ENCODE results near the gene SNX22. TPM values are rescaled to one million over a fixed set of nuclear protein-coding genes. Genes with fewer than 3 reads are reported as not detected.

The SNX22 gene
- polyA plus RNA-seq, 2 of the 4 experiments (the other 2 are of a cell fraction): 0.22 to 1.1 TPM

DNA sequence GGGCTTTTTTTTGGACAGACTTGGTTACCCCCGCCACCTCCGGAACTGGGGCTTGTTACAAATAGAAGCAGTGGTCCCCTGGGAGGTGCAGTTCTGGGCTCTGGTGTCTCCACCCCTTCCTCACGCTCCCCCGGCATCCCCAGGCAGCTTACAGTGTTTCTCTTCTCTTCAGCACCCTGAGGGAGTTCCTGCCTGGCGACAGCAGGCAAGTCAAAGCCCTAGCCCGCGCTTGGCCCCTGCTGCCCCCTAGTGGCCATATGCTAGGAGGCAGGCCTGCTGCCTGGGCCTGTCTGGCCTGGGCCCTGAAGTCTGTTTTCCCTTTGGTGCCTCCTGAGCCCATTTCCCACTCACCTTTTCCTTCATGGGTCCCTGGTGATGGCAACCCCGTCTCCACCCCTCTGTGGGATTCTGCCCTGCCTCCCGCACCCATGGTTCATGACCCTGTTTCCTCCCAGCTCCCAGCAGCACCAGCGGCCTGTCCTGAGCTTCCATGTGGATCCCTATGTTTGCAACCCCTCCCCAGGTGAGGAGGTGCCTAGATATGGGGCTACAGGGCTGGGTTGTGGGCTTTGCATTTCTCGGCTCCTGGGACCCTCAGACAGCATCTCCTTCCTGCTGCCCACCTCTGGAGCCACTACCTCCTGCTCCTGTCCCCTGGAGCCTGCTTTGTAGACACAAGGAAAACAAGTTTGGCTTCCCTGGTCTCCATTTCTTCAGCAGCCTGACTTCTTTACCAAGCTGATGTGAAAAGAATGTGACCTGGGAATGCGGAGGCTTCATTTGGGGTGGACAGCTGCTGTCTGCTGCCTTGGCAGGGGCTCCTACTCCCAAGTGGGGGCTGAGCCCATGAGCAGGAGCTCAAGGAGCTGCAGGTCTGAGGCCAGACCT, 2.2 kb downstream of the SNX22 start:
- no peak overlapping the region for H3K4me3 ChIP-seq
- H3K9me3 ChIP-seq: no peaks in the 10 kb centered on the region
- ChIA-PET CTCF (interaction anchor here (0.6 to 5.2 kb wide), 43 partner anchors 10 to 961 kb away, joined by 3 to 69 read pairs (median 4); partner anchors contain the start of genes CIAO2A, PPIB and SNX1), POLR2A (interaction anchor here (2.7 kb wide), 2 partner anchors 9 kb away, joined by 9 to 19 read pairs; partner anchors contain the start of gene PPIB)
- peaks cover 9% of the 10 kb centered on the region; the same call in 1 of the 3 replicates for H3K4me1 ChIP-seq
- no peak for FAIRE-seq
- peak overlapping the region in 1 of 2 experiments; percentile 63; a peak in 3 of 6 replicates for H3K27ac ChIP-seq
- peak overlapping the region; percentile 34 for H3K4me2 ChIP-seq
- ATAC-seq: peak; percentile 65 to 88
- DNase-seq (ENCODE audit: low read depth in 1 of 2, low spot score in 1 of 2): peak; percentile 90 to 98
- 21% methylated on average over 12 of the region's 12 CpGs for WGBS (ENCODE audit: missing lambda C conversion rate)
- 0 out of 2 replicates have a peak, but pooled peaks have one; percentile 61 for TF ChIP-seq HOXA7 (CRISPR knock-in tag; IDR thresholded peaks at IDR 0.05)
- TF ChIP-seq POLR2AphosphoS2 (conservative IDR thresholded peaks at IDR 0.05; ENCODE audit: low read length): 0 out of 2 replicates have a peak, but pooled peaks have one; percentile 79
- no peak for TF ChIP-seq ZC3H11A (IDR thresholded peaks at IDR 0.05)
- TF ChIP-seq FOSL2 (IDR thresholded peaks at IDR 0.05): no peak
- TF ChIP-seq FOSL2 (CRISPR knock-in tag; IDR thresholded peaks at IDR 0.05): no peak
- peak; percentile 78; the same call in 1 of the 2 replicates for TF ChIP-seq FOSB (CRISPR knock-in tag; IDR thresholded peaks at IDR 0.05)
- peak; percentile 48 to 61; a peak in 3 of 5 replicates for TF ChIP-seq JUN (IDR thresholded peaks at IDR 0.05)
- TF ChIP-seq, protein P1, sequence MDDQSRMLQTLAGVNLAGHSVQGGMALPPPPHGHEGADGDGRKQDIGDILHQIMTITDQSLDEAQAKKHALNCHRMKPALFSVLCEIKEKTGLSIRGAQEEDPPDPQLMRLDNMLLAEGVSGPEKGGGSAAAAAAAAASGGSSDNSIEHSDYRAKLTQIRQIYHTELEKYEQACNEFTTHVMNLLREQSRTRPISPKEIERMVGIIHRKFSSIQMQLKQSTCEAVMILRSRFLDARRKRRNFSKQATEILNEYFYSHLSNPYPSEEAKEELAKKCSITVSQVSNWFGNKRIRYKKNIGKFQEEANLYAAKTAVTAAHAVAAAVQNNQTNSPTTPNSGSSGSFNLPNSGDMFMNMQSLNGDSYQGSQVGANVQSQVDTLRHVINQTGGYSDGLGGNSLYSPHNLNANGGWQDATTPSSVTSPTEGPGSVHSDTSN (IDR thresholded peaks at IDR 0.05): 0 out of 2 replicates have a peak, but pooled peaks have one; percentile 24
- no peak for TF ChIP-seq ZNF302 (CRISPR knock-in tag; IDR thresholded peaks at IDR 0.05)
- TF ChIP-seq HOXB13 (CRISPR knock-in tag; IDR thresholded peaks at IDR 0.05; ENCODE audit: low read depth): no peak
- TF ChIP-seq SREBF2 (IDR thresholded peaks at IDR 0.05): no peak
- TF ChIP-seq RNF2 (IDR thresholded peaks at IDR 0.05; ENCODE audit: borderline replicate concordance, low read depth): no peak
- TF ChIP-seq RARB (CRISPR knock-in tag; IDR thresholded peaks at IDR 0.05): peak; percentile 74; the same call in 1 of the 2 replicates
- TF ChIP-seq, protein P2, sequence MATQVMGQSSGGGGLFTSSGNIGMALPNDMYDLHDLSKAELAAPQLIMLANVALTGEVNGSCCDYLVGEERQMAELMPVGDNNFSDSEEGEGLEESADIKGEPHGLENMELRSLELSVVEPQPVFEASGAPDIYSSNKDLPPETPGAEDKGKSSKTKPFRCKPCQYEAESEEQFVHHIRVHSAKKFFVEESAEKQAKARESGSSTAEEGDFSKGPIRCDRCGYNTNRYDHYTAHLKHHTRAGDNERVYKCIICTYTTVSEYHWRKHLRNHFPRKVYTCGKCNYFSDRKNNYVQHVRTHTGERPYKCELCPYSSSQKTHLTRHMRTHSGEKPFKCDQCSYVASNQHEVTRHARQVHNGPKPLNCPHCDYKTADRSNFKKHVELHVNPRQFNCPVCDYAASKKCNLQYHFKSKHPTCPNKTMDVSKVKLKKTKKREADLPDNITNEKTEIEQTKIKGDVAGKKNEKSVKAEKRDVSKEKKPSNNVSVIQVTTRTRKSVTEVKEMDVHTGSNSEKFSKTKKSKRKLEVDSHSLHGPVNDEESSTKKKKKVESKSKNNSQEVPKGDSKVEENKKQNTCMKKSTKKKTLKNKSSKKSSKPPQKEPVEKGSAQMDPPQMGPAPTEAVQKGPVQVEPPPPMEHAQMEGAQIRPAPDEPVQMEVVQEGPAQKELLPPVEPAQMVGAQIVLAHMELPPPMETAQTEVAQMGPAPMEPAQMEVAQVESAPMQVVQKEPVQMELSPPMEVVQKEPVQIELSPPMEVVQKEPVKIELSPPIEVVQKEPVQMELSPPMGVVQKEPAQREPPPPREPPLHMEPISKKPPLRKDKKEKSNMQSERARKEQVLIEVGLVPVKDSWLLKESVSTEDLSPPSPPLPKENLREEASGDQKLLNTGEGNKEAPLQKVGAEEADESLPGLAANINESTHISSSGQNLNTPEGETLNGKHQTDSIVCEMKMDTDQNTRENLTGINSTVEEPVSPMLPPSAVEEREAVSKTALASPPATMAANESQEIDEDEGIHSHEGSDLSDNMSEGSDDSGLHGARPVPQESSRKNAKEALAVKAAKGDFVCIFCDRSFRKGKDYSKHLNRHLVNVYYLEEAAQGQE (IDR thresholded peaks at IDR 0.05): no peak
- TF ChIP-seq HDAC2 (IDR thresholded peaks at IDR 0.05): no peak
- TF ChIP-seq SMC3 (IDR thresholded peaks at IDR 0.05): peak; percentile 74
- TF ChIP-seq, protein P3, sequence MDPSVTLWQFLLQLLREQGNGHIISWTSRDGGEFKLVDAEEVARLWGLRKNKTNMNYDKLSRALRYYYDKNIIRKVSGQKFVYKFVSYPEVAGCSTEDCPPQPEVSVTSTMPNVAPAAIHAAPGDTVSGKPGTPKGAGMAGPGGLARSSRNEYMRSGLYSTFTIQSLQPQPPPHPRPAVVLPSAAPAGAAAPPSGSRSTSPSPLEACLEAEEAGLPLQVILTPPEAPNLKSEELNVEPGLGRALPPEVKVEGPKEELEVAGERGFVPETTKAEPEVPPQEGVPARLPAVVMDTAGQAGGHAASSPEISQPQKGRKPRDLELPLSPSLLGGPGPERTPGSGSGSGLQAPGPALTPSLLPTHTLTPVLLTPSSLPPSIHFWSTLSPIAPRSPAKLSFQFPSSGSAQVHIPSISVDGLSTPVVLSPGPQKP (IDR thresholded peaks at IDR 0.05; ENCODE audit: low read depth, low read length): no peak
- TF ChIP-seq KDM1A (IDR thresholded peaks at IDR 0.05; ENCODE audit: low read depth): no peak
- TF ChIP-seq POLR2A (IDR thresholded peaks at IDR 0.05; ENCODE audit: low read length): peak; percentile 38; the same call in 1 of the 2 replicates
- TF ChIP-seq, protein P4, sequence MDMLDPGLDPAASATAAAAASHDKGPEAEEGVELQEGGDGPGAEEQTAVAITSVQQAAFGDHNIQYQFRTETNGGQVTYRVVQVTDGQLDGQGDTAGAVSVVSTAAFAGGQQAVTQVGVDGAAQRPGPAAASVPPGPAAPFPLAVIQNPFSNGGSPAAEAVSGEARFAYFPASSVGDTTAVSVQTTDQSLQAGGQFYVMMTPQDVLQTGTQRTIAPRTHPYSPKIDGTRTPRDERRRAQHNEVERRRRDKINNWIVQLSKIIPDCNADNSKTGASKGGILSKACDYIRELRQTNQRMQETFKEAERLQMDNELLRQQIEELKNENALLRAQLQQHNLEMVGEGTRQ (IDR thresholded peaks at IDR 0.05): no peak
- no peak for TF ChIP-seq EHMT2 (IDR thresholded peaks at IDR 0.05; ENCODE audit: low read depth)
- no peak for TF ChIP-seq MAZ (IDR thresholded peaks at IDR 0.05; ENCODE audit: borderline replicate concordance, low read depth, low read length)
- no peak for TF ChIP-seq EP300 (IDR thresholded peaks at IDR 0.05)
- no peak for TF ChIP-seq HEYL (CRISPR knock-in tag; IDR thresholded peaks at IDR 0.05)
- TF ChIP-seq RCOR1 (IDR thresholded peaks at IDR 0.05; ENCODE audit: low read depth, low read length): no peak
- TF ChIP-seq, protein P5, sequence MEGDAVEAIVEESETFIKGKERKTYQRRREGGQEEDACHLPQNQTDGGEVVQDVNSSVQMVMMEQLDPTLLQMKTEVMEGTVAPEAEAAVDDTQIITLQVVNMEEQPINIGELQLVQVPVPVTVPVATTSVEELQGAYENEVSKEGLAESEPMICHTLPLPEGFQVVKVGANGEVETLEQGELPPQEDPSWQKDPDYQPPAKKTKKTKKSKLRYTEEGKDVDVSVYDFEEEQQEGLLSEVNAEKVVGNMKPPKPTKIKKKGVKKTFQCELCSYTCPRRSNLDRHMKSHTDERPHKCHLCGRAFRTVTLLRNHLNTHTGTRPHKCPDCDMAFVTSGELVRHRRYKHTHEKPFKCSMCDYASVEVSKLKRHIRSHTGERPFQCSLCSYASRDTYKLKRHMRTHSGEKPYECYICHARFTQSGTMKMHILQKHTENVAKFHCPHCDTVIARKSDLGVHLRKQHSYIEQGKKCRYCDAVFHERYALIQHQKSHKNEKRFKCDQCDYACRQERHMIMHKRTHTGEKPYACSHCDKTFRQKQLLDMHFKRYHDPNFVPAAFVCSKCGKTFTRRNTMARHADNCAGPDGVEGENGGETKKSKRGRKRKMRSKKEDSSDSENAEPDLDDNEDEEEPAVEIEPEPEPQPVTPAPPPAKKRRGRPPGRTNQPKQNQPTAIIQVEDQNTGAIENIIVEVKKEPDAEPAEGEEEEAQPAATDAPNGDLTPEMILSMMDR (IDR thresholded peaks at IDR 0.05): peak; percentile 97
- no peak for TF ChIP-seq CEBPB (IDR thresholded peaks at IDR 0.05)
- peak; percentile 75 for TF ChIP-seq TP53 (CRISPR knock-in tag; IDR thresholded peaks at IDR 0.05)
- TF ChIP-seq RFX5 (IDR thresholded peaks at IDR 0.05): 0 out of 2 replicates have a peak, but pooled peaks have one; percentile 61
- peak; percentile 81 to 87 for TF ChIP-seq RAD21 (conservative IDR thresholded peaks at IDR 0.05 in 1 of 2, IDR thresholded peaks at IDR 0.05 in 1 of 2)

Measured in A549 (cell line).